Endothelial cell (in vitro differentiated cells): ENCODE results near the gene RAPGEF3. TPM values are rescaled to one million over a fixed set of nuclear protein-coding genes. Genes with fewer than 3 reads are reported as not detected.

ENCODE experiments used
- DNase-seq: peaks from one replicate; pipeline ENCODE4 v3.0.0; 2021; ENCODE audit warnings: low spot score
- H3K27ac Mint-ChIP-seq: one replicate; pipeline ENCODE4 v1.8.0; 2021; ENCODE audit warnings: mixed read lengths, inconsistent platforms; ENCODE audit not compliant: unreplicated experiment
- H3K27me3 Mint-ChIP-seq: one replicate; pipeline ENCODE4 v1.8.0; 2021; ENCODE audit warnings: mild to moderate bottlenecking, moderate library complexity, mixed read lengths, inconsistent platforms; ENCODE audit not compliant: unreplicated experiment
- H3K36me3 Mint-ChIP-seq: one replicate; pipeline ENCODE4 v1.8.0; 2021; ENCODE audit warnings: mild to moderate bottlenecking, low read depth, mixed read lengths, inconsistent platforms; ENCODE audit not compliant: unreplicated experiment
- H3K4me1 Mint-ChIP-seq: one replicate; pipeline ENCODE4 v1.8.0; 2021; ENCODE audit warnings: mild to moderate bottlenecking, mixed read lengths, inconsistent platforms; ENCODE audit not compliant: unreplicated experiment
- H3K4me3 Mint-ChIP-seq: one replicate; pipeline ENCODE4 v1.8.0; 2021; ENCODE audit warnings: mild to moderate bottlenecking, mixed read lengths, inconsistent platforms; ENCODE audit not compliant: unreplicated experiment
- H3K9me3 Mint-ChIP-seq: one replicate; pipeline ENCODE4 v1.8.0; 2021; ENCODE audit warnings: mixed read lengths, inconsistent platforms; ENCODE audit not compliant: unreplicated experiment
- CTCF ChIP-seq: fragments of 200-600 bp; sonication (generic); IDR thresholded peaks from one replicate; pipeline ENCODE4 v1.5.0; 2021; ENCODE audit warnings: antibody characterized with exemption; ENCODE audit not compliant: unreplicated experiment
- total RNA-seq: library from RNA; stranded (reverse); fragmentation: NEBNext Ultra II Directional; extraction: Animal tissue kit (Norgen Biotek cat#: 25700); gene quantifications from one replicate; pipeline ENCODE4 v1.2.1, GENCODE V29; 2021; ENCODE audit not compliant: unreplicated experiment

Gene RAPGEF3
- total RNA-seq, 1 donor from 2014 or later: 81.5 TPM

- H3K36me3 Mint-ChIP-seq: no peaks in the 10 kb centered on the region
- peaks cover 10% of the 10 kb centered on the region for H3K27me3 Mint-ChIP-seq
- no peaks in the 10 kb centered on the region for H3K9me3 Mint-ChIP-seq
- peak overlapping the region; percentile 70 for H3K27ac Mint-ChIP-seq
- no peak overlapping the region for H3K4me3 Mint-ChIP-seq
- peak; percentile 3 for DNase-seq
- peaks cover 38% of the 10 kb centered on the region for H3K4me1 Mint-ChIP-seq
- no peak for TF ChIP-seq CTCF
Measured at GRCh38 chr12:47715877-47716548, 42.7 kb downstream of the RAPGEF3 start.

DNA sequence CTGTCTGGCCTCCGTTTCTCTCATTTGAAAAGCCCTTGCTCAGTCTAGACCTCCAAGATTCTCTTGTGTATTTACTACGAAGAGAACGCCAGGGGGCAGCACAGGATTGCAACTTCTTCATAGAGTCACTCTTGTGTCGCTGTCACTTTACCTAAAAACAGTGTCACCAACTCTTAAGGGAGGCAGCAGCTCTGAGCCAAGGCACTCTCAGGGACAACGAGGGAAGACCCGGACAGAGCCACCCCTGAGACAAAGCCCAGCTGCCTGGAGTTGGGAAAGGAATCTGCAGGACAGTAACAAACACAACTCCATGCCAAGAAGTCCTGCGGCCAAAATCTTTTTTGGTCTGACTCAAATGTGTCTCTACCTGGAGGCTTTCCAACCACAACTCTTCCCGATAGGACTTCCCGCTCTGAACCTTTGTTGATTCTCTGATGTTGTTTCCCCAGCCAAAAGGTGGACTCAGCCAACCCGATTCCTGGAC, 43.2 kb downstream of the RAPGEF3 start:
- peak; percentile 63 for DNase-seq
- no peak overlapping the region for H3K27ac Mint-ChIP-seq
- peak; percentile 85 for TF ChIP-seq CTCF
- no peak overlapping the region for H3K4me3 Mint-ChIP-seq
- peaks cover 38% of the 10 kb centered on the region for H3K4me1 Mint-ChIP-seq
- no peaks in the 10 kb centered on the region for H3K36me3 Mint-ChIP-seq
- H3K9me3 Mint-ChIP-seq: no peaks in the 10 kb centered on the region
- peaks cover 10% of the 10 kb centered on the region for H3K27me3 Mint-ChIP-seq

DNA sequence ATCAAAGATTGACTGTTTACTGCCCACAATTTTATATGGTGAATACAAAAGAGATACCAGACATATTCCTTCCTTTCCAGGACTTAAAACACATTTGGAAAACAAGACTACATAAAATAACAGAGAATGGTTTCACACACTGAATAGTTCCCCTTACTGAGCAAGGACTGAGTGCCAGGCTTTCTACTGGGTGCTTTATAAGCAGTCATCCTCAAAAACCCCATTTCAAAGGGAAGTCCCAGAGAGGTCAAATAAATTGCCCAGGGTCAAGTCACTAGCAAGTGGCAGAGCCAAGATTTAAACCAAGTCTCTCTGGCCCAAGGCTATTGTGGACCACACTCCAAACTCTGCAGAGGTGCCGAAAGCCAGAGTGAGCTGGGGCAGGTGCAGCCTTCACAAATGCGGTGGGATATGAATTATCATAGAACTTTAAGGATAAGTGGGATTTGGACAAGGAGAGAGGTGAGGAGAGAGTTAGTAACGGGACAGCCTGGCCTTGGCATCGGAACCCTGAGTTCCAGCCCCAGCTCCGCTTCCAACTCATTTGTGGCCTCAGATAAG, 43.8 kb downstream of the RAPGEF3 start:
- H3K4me1 Mint-ChIP-seq: peaks cover 38% of the 10 kb centered on the region
- H3K36me3 Mint-ChIP-seq: no peaks in the 10 kb centered on the region
- no peak for DNase-seq
- no peak overlapping the region for H3K4me3 Mint-ChIP-seq
- no peaks in the 10 kb centered on the region for H3K9me3 Mint-ChIP-seq
- TF ChIP-seq CTCF: no peak
- H3K27ac Mint-ChIP-seq: no peak overlapping the region
- peaks cover 10% of the 10 kb centered on the region for H3K27me3 Mint-ChIP-seq

DNA sequence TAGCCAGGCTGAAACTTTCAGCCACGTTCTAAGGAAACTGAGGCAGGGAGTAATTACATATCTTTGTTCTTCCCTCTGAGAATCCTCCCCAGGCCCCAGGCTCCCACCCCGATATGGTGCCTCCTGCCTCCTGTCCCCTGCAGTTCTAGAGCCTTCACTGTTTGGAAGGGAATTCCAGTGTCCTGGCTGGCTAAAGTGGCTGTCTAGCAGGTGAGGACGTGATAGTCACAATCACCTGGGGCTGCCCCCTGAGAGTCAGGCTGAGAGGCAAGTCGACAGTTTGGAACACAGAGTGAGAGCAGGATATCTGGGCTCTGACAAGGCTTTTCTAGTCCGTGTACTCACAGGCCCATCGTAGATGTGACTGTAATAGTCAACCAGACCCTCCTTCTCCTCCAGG, 46.5 kb downstream of the RAPGEF3 start:
- no peak for DNase-seq
- Mint-ChIP-seq H3K36me3 (no peaks in the 10 kb centered on the region), H3K27me3 (peaks cover 8% of the 10 kb centered on the region), H3K9me3 (no peaks in the 10 kb centered on the region), H3K4me1 (peaks cover 24% of the 10 kb centered on the region), H3K4me3 (no peak overlapping the region), H3K27ac (no peak overlapping the region)
- no peak for TF ChIP-seq CTCF

DNA sequence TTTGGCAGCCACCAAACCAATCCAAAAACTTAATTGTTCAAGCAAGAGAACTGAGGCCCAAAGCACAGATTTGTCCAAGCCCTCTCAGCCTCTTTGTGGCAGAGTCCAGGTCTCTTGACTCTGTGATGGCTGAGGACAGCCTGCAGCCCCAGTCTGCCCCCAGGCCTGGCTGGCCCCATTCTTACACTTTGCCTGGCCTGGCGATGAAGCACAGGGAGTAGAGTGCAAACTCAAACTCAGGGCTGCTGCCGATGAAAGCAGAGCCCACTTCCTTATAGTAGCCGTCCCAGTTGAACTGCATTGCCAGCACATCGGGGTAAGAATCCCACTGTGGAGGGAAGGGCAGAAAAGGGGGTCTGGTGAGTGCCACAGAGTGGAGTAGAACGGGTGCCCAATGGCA, 47.2 kb downstream of the RAPGEF3 start:
- DNase-seq: no peak
- no peaks in the 10 kb centered on the region for H3K36me3 Mint-ChIP-seq

More for the DNA sequence above, 47.2 kb downstream of the RAPGEF3 start:
- peaks cover 18% of the 10 kb centered on the region for H3K4me1 Mint-ChIP-seq
- no peak overlapping the region for H3K27ac Mint-ChIP-seq
- no peak overlapping the region for H3K4me3 Mint-ChIP-seq
- H3K27me3 Mint-ChIP-seq: peaks cover 8% of the 10 kb centered on the region
- H3K9me3 Mint-ChIP-seq: no peaks in the 10 kb centered on the region
- TF ChIP-seq CTCF: no peak
